HG02884 (cell line): Measurements from ENCODE around the gene FAM50B.
A peak's percentile ranks its signal among the peaks of the same experiment; 100 is the strongest.

Source experiments
- ATAC-seq: cut with Tn5 transposase; IDR thresholded peaks from one replicate; pipeline ENCODE4 v1.9.1; 2021; ENCODE audit warnings: mild to moderate bottlenecking, moderate library complexity; ENCODE audit not compliant: unreplicated experiment

Gene FAM50B

GRCh38 chr6:3848925-3849605, at the start of gene FAM50B:
FAM50B (plus strand) TSS chr6:3849373; CDS start chr6:3849812, 439 bp downstream.
- peak; percentile 83 for ATAC-seq

GRCh38 chr6:3799719-3800118, 49.5 kb upstream of the FAM50B start:
- no peak for ATAC-seq

GRCh38 chr6:3800850-3801591, 48.2 kb upstream of the FAM50B start:
- ATAC-seq: no peak

- ATAC-seq: no peak
Observed at GRCh38 chr6:3801960-3802359, 47.2 kb upstream of the FAM50B start.

GRCh38 chr6:3803627-3804468, 45.3 kb upstream of the FAM50B start:
- no peak for ATAC-seq

GRCh38 chr6:3804964-3805363, 44.2 kb upstream of the FAM50B start:
- no peak for ATAC-seq

GRCh38 chr6:3805448-3806123, 43.6 kb upstream of the FAM50B start:
- ATAC-seq: no peak

GRCh38 chr6:3806169-3806922, 42.8 kb upstream of the FAM50B start:
- no peak for ATAC-seq

- no peak for ATAC-seq
Observed at GRCh38 chr6:3808199-3808598, 41.0 kb upstream of the FAM50B start.

GRCh38 chr6:3808759-3809514, 40.2 kb upstream of the FAM50B start:
- no peak for ATAC-seq

- no peak for ATAC-seq
Observed at GRCh38 chr6:3809515-3809891, 39.7 kb upstream of the FAM50B start.

- ATAC-seq: no peak
Observed at GRCh38 chr6:3809982-3810381, 39.2 kb upstream of the FAM50B start.

GRCh38 chr6:3811191-3811590, 38.0 kb upstream of the FAM50B start:
- ATAC-seq: no peak

- ATAC-seq: no peak
Observed at GRCh38 chr6:3812596-3812995, 36.6 kb upstream of the FAM50B start.

GRCh38 chr6:3813150-3813780, 35.9 kb upstream of the FAM50B start:
- ATAC-seq: peak; percentile 79

- no peak for ATAC-seq
Observed at GRCh38 chr6:3813918-3814317, 35.3 kb upstream of the FAM50B start.

GRCh38 chr6:3814539-3814938, 34.6 kb upstream of the FAM50B start:
- ATAC-seq: no peak

GRCh38 chr6:3816251-3816650, 32.9 kb upstream of the FAM50B start:
- no peak for ATAC-seq
